Mucosa of descending colon (tissue), 3 donors: ENCODE results near the gene ANXA6. TPM values are rescaled to one million over a fixed set of nuclear protein-coding genes. Genes with fewer than 3 reads are reported as not detected.

ENCODE experiments used
- ATAC-seq: fragments of 200-7000 bp; cut with Tn5 transposase; one replicate; pipeline ENCODE4 v1.9.1; 2020; ENCODE audit warnings: mild to moderate bottlenecking, moderate library complexity
- DNase-seq, 3 donors: peaks; one replicate each; pipeline ENCODE4 v3.0.0-alpha.2; 2020
- H3K36me3 ChIP-seq: fragments of 200-600 bp; one replicate; pipeline ENCODE4 v1.8.0; 2021; ENCODE audit warnings: low read depth, mild to moderate bottlenecking
- H3K4me1 ChIP-seq: fragments of 200-600 bp; one replicate; pipeline ENCODE4 v1.8.0; 2021; ENCODE audit warnings: low read depth, mild to moderate bottlenecking
- H3K4me3 ChIP-seq: fragments of 200-600 bp; one replicate; pipeline ENCODE4 v1.8.0; 2021; ENCODE audit warnings: mild to moderate bottlenecking
- H3K9me3 ChIP-seq: fragments of 200-600 bp; one replicate; pipeline ENCODE4 v1.8.0; 2021; ENCODE audit warnings: mild to moderate bottlenecking
- CTCF ChIP-seq: fragments of 200-600 bp; IDR thresholded peaks from one replicate; pipeline ENCODE4 v1.8.0; 2022; ENCODE audit warnings: antibody characterized with exemption, mild to moderate bottlenecking
- intact Hi-C, 2 donors: fragments of 100-400 bp; cut with DNase I in 1 of 2; cut with micrococcal nuclease in 1 of 2; formaldehyde crosslinking; loops; one replicate each; pipeline versions ENCODE4 v1.11.0 to v1.11.1; 2022; cut with DNase I, micrococcal nuclease
- total RNA-seq, 3 donors: library from RNA; stranded (reverse); fragmentation: NEBNext Ultra II Directional in 2 of 3; extraction: Animal tissue kit (Norgen Biotek cat#: 25700) in 2 of 3; gene quantifications; one replicate each; pipeline versions ENCODE4 v1.2.1 to v1.2.4, GENCODE V29; 2021 to 2023
- donor health status: DM: no; HTN: no; CAD: no; lungs with moderate emphysema.
- donor health status: DM: no; HTN: no; CAD: no.
- donor health status: DM: no; HTN: yes; CAD: no.

The ANXA6 gene
- total RNA-seq, 3 donors from 2014 or later = 21.4 to 180 (median 68.0) TPM

DNA sequence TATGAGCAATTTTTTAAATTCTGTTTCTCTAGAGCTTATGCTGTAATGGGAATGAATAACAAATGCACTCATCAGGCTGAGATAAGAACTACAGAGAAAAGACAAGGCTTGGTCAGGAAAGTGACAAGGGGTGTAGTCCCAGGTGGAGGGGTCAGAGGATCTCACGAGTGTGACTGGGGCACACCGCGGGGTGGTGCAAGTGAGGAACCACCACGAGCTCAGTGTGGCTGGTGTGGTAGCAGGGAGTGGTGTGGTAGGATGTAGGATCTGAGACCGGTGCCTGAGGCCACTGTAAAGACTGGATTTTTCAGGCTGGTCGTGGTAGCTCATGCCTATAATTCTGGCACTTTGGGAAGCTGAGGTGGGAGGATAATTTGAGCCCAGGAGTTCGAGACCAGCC, 9.0 kb downstream of the ANXA6 start:
- Histone ChIP-seq H3K9me3 (no peaks in the 10 kb centered on the region), H3K36me3 (no peaks in the 10 kb centered on the region), H3K4me1 (peaks cover 19% of the 10 kb centered on the region), H3K4me3 (no peak overlapping the region)
- intact Hi-C loops = no loop called here
- no peak for TF ChIP-seq CTCF
- ATAC-seq (no peak), DNase-seq (no peak)

GRCh38 chr5:151147033-151147432, 10.5 kb downstream of the ANXA6 start:
- ATAC-seq (no peak), DNase-seq (no peak)
- no peaks in the 10 kb centered on the region for H3K9me3 ChIP-seq
- no peak overlapping the region for H3K4me3 ChIP-seq
- no peak for TF ChIP-seq CTCF
- H3K36me3 ChIP-seq = no peaks in the 10 kb centered on the region
- intact Hi-C loops = no loop called here
- H3K4me1 ChIP-seq = peaks cover 19% of the 10 kb centered on the region

DNA sequence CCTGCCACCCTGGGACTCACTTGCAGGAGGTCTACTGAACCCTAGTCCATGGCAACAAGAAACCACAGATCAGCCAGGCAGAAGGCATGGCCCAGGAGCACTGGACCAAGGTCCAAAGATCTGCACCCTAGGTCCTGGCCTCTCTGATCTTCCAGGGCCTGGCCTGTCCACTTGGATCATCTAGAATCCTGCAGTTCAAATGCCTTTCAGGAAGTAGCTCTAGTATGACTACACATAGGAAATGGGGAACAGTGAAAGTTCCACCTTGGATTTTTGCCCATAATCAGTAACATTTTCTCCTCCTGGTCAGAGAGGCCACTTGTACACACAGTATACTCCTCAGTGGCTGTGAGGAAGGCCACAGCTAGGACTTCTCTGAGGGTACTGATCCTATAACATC, 11.5 kb downstream of the ANXA6 start:
- intact Hi-C loops = no loop called here
- DNase-seq (no peak), ATAC-seq (no peak)
- TF ChIP-seq CTCF = no peak
- Histone ChIP-seq H3K4me3 (no peak overlapping the region), H3K36me3 (no peaks in the 10 kb centered on the region), H3K4me1 (peaks cover 22% of the 10 kb centered on the region), H3K9me3 (no peaks in the 10 kb centered on the region)

GRCh38 chr5:151144922-151145321, 12.7 kb downstream of the ANXA6 start:
- no peak for TF ChIP-seq CTCF
- Histone ChIP-seq H3K9me3 (no peaks in the 10 kb centered on the region), H3K4me3 (no peak overlapping the region), H3K4me1 (peaks cover 18% of the 10 kb centered on the region), H3K36me3 (no peaks in the 10 kb centered on the region)
- ATAC-seq (no peak), DNase-seq (no peak)
- intact Hi-C loops = no loop called here

- no peak for TF ChIP-seq CTCF
- intact Hi-C loops = no loop called here
- no peaks in the 10 kb centered on the region for H3K36me3 ChIP-seq
- H3K4me1 ChIP-seq = peaks cover 18% of the 10 kb centered on the region
- DNase-seq (no peak), ATAC-seq (no peak)
- no peaks in the 10 kb centered on the region for H3K9me3 ChIP-seq
- H3K4me3 ChIP-seq = no peak overlapping the region
These were observed 13.3 kb downstream of the ANXA6 start for GRCh38 chr5:151144275-151144674.

DNA sequence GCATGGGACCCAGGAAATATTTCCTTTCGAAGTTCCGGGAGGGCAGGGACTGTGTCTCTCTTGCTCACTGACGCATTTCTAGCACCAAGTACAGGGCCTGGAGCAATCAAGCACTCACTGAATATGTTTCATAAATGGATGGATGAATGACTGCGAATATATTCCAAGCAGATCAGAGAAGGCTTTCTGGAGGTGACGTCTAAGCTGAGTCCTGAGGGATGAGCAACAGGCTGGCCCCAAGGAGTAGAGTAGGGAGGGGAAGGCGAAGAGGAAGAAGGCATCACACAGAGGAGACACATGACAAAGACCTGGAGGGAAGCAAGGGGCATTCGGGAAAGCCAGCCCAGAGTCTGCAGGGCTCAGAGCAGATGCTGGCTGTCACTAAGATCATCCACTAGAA, 13.9 kb downstream of the ANXA6 start:
- peaks cover 18% of the 10 kb centered on the region for H3K4me1 ChIP-seq
- ATAC-seq (no peak), DNase-seq (no peak)
- intact Hi-C loops = no loop called here
- no peak overlapping the region for H3K4me3 ChIP-seq
- no peaks in the 10 kb centered on the region for H3K36me3 ChIP-seq
- no peak for TF ChIP-seq CTCF
- H3K9me3 ChIP-seq = no peaks in the 10 kb centered on the region
